Measurements from ENCODE around the gene MLLT1. TPM values are rescaled to one million over a fixed set of nuclear protein-coding genes. Genes with fewer than 3 reads are reported as not detected.

MLLT1 gene
- total RNA-seq, 1 donor from 2014 or later = 25.5 TPM

DNA sequence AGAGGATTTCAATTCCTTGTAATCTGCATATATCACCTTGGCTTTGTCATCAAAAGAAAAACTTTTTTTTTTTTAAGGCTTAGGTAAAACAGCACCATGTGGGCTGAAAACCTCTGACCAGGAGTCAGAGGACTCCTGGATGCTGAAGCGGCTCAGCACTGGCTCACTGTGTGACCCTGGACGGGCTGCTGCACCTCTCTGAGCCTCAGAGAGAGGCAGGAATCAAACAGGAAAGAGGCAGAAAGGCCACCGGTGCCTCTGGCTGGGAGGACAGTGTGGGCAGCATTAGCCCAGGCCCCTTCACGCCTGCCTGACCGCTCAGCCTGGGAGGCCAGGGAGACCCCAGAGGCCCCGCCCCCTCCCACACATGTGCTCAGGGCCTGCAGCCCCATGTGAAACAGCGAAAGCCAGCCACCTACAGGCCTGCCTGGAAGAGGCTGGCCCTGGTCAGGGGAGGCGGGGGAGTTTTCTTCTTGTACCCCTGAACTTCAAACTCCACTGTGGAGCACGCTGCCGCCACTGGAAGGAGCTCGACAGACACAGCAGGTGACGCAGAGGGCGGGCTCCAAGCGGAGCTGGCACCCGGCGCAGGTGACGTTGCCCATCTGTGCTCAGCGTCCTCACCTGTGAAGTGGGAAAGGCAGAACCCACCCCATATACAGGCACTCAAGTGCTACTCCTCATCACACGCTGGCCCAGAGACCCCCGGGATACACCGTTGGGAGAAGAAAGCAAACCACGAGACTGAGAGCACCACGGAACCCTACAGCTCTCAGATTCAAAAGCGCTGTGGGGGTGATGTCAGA is 39.7 kb downstream of the MLLT1 start:
- intact Hi-C loops (cut with DNase I) = no loop called here
- H3K36me3 ChIP-seq = no peaks in the 10 kb centered on the region
- TF ChIP-seq POLR2AphosphoS5 (IDR thresholded peaks at IDR 0.05; ENCODE audit: insufficient read depth in 1 of 2, low read depth in 1 of 2) (no peak), POLR2A (IDR thresholded peaks at IDR 0.05) (no peak)
- TF ChIP-seq, protein P1, sequence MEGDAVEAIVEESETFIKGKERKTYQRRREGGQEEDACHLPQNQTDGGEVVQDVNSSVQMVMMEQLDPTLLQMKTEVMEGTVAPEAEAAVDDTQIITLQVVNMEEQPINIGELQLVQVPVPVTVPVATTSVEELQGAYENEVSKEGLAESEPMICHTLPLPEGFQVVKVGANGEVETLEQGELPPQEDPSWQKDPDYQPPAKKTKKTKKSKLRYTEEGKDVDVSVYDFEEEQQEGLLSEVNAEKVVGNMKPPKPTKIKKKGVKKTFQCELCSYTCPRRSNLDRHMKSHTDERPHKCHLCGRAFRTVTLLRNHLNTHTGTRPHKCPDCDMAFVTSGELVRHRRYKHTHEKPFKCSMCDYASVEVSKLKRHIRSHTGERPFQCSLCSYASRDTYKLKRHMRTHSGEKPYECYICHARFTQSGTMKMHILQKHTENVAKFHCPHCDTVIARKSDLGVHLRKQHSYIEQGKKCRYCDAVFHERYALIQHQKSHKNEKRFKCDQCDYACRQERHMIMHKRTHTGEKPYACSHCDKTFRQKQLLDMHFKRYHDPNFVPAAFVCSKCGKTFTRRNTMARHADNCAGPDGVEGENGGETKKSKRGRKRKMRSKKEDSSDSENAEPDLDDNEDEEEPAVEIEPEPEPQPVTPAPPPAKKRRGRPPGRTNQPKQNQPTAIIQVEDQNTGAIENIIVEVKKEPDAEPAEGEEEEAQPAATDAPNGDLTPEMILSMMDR (IDR thresholded peaks at IDR 0.05) = no peak
- no peaks in the 10 kb centered on the region for H3K9me3 ChIP-seq
- DNase-seq (ENCODE audit: extremely low spot score in 2 of 2) = no peak
- no peak overlapping the region for H3K27ac ChIP-seq
- H3K4me3 ChIP-seq = no peak overlapping the region
- H3K4me1 ChIP-seq = peaks cover 91% of the 10 kb centered on the region
- no peaks in the 10 kb centered on the region for H3K27me3 ChIP-seq

DNA sequence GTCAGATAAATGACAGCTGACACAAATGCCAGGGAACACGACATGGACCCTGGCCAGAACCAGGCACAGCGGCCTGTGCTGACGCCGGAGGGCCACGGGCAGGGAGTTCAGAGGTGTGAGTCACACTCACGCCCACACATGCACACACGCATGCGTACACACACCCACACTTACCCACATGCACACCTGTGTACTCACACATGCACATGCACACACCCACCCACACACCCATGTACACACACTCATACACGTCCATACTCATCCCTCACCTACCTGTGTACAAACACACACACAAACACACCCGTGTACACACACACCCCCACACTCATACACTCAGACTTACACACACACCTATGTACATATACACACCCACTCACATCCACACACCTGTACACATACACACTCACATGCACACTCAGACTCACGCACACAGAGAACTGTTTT is 40.4 kb downstream of the MLLT1 start:
- H3K27me3 ChIP-seq = no peaks in the 10 kb centered on the region
- H3K27ac ChIP-seq = peak overlapping the region; percentile 67
- peaks cover 98% of the 10 kb centered on the region for H3K4me1 ChIP-seq
- H3K4me3 ChIP-seq = no peak overlapping the region
- no peaks in the 10 kb centered on the region for H3K9me3 ChIP-seq
- intact Hi-C loops (cut with DNase I) = no loop called here
- no peak for DNase-seq (ENCODE audit: extremely low spot score in 2 of 2)
- no peaks in the 10 kb centered on the region for H3K36me3 ChIP-seq
- TF ChIP-seq POLR2AphosphoS5 (IDR thresholded peaks at IDR 0.05; ENCODE audit: insufficient read depth in 1 of 2, low read depth in 1 of 2) (no peak), POLR2A (IDR thresholded peaks at IDR 0.05) (no peak)
- TF ChIP-seq, protein P1 (IDR thresholded peaks at IDR 0.05) = no peak

DNA sequence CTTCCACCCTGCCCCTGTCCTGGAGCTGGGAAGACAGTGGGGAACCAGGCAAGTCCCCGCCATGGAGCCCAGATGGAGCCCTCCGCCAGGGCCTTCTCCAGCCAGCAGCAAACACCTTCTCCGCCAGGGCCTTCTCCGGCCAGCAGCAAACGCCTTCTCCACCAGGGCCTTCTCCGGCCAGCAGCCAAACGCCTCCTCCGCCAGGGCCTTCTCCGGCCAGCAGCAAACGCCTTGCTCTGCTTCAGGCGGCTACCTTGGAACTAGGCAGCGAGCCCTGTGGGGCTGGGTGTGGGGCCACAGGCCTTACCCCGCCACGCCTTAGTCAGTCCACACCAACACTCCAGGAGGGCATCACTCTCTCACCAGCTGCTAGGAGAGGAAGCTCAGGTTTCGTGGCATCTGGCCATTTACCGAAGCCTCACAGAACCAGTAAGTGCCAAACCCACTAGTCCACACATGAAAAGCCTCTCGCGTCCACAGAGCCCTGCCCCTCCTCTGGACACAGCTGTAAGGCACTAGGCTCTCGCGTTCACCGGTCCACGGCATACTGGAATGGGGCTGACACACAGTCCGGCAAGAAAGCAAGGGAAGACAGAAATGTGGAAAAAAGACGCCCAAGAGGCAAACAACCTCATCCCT is 41.0 kb downstream of the MLLT1 start:
- DNase-seq (ENCODE audit: extremely low spot score in 2 of 2) = no peak
- TF ChIP-seq, protein P1 (IDR thresholded peaks at IDR 0.05) = peak in 1 of 3 experiments; percentile 9
- TF ChIP-seq POLR2AphosphoS5 (IDR thresholded peaks at IDR 0.05; ENCODE audit: insufficient read depth in 1 of 2, low read depth in 1 of 2) = no peak
- no peak for TF ChIP-seq POLR2A (IDR thresholded peaks at IDR 0.05)
- peaks cover 99% of the 10 kb centered on the region for H3K4me1 ChIP-seq

DNA sequence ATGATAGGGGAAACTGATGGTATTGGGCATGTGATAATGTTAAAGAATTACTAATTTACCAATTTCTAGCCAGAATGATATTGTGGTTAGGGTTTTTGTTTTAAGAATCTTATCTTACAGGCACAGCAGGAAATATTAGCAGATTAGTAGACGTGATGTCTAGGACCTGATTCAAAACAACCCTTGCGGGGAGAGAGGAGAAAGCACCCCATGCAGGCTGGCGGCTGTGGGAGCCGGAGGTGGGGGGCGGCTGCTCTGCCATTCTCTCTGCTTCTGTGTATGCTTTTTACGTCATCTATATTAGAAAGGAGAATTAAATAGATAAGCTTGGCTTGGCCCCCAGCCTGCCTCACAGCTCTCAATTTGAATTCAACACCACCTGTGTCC is 41.5 kb downstream of the MLLT1 start:
- H3K4me3 ChIP-seq = peak overlapping the region; percentile 14 to 15
- no peaks in the 10 kb centered on the region for H3K9me3 ChIP-seq
- no peak for DNase-seq (ENCODE audit: extremely low spot score in 2 of 2)
- H3K27ac ChIP-seq = peak overlapping the region; percentile 67
- intact Hi-C loops (cut with DNase I) = no loop called here
- H3K27me3 ChIP-seq = no peaks in the 10 kb centered on the region
- H3K36me3 ChIP-seq = no peaks in the 10 kb centered on the region
- no peak for TF ChIP-seq POLR2AphosphoS5 (IDR thresholded peaks at IDR 0.05; ENCODE audit: insufficient read depth in 1 of 2, low read depth in 1 of 2)
- TF ChIP-seq POLR2A (IDR thresholded peaks at IDR 0.05) = no peak
- TF ChIP-seq, protein P1 (IDR thresholded peaks at IDR 0.05) = no peak
- H3K4me1 ChIP-seq = peaks cover 99% of the 10 kb centered on the region

More for the DNA sequence above, 41.0 kb downstream of the MLLT1 start:
- Histone ChIP-seq H3K27me3 (no peaks in the 10 kb centered on the region), H3K4me3 (peak overlapping the region; percentile 14 to 15), H3K9me3 (no peaks in the 10 kb centered on the region), H3K27ac (peak overlapping the region; percentile 67), H3K36me3 (no peaks in the 10 kb centered on the region)
- intact Hi-C loops (cut with DNase I) = no loop called here

Measured in vagina (tissue), 2 donors.